Stimulated activated CD4-positive, alpha-beta T cell treated with anti-CD3 and anti-CD28 coated beads, Interleukin-12 subunit alpha, Interleukin-12 subunit beta, amount 100 ng/mL, for 4 hours (primary cell): ENCODE data around the gene IHH.

Experiments used
- DNase-seq: peaks from one replicate; pipeline ENCODE4 v3.0.0-alpha.2; 2020

The IHH gene

DNA sequence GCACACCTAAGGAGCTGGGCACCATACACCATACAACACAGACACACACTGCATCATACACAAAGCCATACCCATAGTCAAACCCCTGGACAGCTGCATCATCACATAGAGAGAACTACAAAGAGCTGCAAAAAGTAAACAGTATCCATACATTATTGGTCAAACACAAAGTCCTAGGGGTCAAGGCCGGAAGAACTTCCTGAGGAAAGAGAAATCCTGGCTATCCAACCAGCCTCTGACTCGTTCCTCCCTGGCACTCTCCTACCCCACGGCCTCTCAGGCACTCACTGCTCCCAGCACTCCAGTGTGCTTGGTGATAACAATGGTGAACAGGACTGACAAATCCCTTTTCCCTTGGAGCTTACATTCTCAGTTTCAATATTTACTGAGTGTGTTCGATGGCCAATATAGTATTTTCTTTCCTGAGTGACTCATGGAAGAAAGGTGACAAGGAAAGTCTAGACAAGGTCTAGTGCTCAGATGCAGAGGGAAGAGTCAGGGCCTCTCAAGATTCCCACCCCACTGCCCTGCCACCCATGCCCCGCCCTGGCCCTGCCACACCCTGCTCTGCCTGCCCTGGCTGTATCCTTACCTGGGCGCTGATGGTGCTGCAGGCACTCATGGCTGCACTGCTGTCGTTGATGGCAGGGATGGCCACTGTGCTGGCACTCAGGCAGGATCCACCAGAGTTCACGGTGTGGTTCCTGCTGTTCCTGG, 22.8 kb downstream of the IHH start:
- DNase-seq = no peak

DNA sequence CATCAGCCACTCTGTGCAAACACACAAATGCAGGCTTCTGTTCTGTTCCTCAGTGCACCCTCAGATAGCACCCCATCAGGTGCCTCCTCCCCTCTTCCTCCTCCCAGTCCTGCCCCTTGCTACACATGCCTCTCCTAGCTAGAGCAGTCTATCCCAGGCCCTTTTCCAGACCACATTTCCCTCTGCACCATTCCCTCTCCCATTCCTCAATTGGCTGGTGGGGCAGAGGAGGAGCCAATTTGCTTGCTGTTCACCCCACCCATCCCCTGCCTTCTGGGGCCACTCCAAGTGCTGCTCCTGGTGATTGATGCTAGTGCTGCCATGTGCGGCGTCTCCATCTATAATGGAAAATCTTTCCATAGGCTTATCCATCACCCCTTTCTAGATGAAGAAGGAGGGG, 24.8 kb downstream of the IHH start:
- no peak for DNase-seq

DNA sequence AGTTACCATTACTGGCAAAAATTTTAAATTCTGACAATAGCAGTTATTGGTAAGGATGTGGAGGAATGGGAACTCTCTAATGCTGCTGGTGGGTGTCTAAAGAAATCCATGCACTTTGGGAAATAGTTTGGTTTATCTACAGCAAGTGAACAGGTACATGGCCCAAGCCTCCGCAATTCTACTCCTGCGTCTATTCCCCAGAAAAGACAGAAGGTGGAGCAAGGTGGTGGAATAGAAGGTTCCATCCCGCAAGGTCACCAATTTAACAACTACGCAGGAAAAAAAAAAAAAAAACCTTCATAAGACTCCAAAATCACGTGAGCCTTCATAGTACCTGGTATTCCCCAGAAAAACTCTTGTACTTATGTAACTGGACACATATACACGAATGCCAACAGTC, 25.9 kb downstream of the IHH start:
- DNase-seq = no peak

DNA sequence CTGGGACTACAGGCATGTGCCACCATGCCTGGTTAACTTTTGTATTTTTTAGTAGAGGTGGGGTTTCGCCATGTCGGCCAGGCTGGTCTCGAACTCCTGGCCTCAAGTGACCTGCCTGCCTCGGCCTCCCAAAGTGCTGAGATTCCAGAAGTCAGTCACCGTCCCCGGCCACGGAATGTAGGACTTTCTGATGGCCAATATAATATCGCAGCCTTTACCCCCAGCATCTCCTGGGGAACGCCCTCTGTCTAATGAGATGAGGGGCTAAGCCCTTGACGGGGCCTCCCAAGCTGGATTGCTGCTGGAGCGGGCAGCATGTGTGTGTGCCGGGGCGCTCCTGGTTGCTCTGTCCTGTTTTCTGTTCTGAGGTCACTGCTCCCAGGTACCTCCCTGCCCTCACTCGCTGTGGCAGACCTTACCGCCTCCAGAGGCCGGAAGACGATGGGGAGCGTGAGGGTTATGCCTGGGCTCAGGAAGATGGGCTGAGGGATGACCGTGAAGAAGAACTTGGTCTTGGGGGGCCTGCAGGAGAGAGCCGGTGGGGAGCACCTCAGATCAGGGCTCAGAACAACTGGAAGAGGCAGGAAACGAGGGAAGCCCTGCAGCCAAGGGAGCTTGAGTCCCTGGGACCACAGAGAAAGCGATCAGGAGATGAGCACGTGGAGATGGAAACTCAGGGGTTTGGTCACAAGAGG, 28.5 kb downstream of the IHH start:
- no peak for DNase-seq

DNA sequence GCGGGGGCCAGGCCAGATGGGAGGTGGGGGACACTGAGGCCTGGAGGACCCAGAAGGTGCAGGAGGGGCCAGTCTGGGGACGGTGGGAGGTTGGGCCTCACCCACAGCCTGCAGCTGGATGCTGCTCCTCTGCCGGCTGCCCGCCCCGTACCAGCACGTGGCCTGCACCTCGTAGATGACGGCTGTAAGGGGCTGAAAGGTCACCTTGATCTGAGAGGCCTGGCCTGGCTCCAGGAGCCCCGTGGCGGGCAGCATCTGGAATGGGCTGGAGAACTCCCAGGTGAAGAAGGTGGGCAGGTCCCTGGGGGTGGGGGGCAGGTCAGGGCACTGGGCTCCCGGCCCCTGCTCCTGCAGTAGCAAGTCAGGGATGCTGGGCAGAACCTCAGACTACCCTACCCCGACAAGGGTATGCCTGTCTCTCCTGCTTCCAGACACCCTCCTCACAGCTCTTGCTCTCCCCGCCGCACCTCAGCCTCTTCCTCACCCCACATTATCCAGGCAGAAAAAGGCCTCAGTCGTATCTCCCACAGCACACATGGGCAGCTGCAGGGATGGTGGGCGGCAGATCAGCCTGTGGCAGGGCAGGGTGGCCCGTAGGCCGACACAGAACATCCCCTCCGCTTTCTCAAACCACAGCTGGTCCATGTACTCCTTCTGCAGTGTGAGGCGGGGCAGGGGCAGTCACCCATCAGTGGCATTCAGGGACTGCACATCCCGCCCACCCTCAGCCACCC, 29.5 kb downstream of the IHH start:
- DNase-seq = no peak

DNA sequence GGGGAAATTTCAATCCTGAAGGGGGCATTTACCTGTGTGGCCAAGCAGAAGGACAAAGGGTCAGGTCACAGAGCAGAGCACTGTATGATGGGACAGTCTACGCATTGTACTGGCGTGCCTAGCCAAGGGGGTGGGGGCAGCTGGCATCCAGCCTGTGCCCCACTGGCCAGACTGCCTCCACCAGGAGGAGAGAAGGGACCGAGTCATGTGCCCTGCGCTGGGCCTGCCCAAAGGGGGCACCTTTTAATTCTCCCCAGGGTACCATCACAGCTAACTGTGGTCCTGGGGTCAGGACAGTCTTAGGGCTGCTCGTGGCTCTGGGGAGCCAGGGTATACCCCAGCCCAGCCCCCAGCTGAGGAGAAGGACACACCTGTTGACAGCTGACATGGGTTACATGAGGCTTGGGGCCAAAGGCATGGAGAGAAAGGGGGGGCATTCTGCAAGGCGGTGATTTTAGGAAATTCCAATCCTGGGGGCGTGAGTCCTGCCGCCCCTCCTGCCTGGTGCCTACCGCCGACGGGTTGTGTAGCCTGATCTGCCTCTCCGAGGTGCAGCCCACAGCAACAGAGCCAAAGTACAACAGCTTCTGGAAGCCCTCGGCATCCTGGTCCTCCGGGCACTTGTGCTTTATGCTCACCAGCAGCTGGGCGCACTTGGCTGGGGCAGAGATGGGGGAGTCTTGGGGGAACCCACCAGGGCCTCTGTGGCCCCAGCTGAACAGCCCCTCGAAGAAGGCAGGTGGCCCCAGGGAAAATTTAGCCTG, 30.4 kb downstream of the IHH start:
- DNase-seq = no peak

DNA sequence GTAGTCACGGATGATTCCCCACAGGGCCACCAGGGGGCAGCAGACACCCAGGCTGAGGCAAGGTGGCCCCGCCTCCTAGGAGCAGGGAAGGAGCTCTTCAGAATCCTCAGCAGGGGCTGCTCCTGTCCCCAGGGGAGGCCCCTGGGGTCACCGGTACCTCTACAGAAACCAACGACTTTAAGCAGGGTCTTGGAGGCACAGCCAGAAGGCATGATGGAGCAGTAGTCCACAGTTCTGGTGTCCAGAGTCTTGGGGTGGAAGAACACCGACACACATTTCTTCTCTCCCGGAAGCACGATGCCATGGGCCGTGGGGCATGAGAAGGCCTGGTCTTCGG, 30.9 kb downstream of the IHH start:
- peak; percentile 67 for DNase-seq

DNA sequence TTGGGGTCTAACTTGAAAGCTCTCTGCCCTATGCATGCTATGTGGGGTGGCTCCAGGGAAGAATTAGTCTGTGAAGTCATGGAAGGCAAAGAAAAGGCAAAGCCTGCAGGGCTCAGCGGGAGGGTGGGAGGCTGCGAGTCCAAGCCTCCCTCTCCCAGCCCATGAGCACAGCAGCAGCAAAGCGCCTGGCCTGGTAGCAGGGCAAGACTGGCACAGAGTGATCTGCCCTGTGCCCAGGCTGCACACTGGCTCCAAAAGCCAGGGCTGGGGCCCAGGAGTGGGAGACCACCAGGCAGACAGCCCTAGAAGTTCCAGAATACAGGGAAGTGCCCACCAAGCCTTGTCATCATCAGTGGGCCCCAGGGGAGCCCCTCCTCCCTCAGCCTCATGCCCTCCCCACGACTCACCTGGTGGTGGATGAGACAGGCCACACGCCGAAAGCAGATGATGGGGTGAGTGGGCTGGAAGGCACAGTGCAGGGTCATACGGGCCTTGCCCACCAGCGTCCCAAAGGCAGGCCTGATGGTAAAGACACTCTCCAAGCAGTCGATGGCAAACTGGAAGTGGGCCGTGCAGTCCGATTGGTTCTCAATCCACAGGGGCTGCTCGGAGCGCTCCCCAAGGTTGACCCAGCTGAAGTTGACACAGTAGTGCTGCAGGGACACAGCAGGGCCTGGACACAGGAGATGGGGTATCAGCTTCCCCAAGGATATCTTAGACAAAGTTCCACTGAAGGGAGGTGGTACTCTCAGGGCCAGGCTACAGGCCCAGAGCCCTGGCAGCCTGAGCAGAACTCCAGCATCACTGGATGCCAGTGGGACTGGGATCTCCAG, 31.5 kb downstream of the IHH start:
- no peak for DNase-seq

DNA sequence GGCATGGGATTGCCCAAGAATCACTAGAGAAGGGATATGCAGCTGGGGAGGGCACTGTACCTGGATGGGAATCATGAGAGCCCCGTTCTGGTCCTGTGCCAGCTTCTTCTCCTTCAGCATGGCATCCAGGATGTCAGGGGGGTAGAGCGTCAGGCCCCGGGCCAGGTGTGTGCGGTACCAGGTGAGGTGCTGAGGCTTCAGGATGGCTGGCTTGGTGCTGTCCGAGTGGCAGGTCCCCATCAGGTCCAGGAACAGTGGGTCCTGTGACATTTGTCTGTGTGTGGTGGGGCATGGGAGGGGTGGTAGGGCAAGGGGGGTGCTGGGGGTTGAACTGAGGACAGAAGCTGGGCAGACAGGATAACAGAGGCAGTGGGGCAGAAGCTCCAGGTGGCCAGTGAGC, 32.6 kb downstream of the IHH start:
- DNase-seq = no peak

DNA sequence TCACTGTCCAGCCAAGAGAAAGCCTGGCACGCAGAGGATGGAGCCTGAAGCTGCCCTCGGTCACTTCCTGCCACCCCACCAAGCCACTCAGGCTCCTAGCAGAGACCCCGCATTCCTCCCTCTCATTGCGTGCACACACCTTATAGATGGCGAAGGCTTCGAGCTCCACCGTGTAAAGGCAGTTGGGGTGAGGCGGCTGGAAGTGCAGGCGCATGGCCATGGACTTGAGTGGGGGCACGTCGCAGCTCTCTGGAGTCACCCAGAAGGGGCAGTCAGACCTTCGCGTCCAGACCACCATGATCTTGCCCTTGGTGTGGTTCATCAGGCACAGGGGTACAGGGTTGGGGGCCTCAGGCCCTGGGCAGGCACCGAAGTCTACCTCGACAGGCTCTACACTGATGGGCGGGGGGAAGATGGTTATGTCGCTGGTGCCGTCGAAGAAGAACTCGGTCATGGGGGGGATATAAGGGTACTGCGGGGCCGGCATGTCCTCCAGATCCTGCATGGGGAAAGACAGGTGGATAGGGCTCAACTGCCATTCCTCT, 33.1 kb downstream of the IHH start:
- no peak for DNase-seq

DNA sequence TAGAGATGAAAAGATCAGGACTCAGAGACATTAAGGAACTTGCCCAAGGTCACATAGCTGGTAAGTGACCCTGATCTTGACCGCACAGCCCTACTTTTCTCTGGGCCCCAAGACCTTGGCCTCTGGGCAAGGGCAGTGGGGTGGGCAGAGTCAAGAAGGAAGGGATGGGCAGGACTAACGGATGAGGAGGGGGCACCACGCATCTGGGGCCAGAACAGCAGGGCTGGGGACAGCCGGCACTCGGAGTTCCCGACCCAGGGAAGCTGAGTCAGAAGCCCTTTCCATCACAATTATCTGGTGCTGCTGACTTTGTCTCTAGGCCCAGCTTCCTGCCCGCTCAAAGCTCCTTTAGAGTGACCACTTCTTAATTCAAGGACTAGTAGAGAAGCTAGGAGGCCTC, 33.8 kb downstream of the IHH start:
- DNase-seq = no peak

DNA sequence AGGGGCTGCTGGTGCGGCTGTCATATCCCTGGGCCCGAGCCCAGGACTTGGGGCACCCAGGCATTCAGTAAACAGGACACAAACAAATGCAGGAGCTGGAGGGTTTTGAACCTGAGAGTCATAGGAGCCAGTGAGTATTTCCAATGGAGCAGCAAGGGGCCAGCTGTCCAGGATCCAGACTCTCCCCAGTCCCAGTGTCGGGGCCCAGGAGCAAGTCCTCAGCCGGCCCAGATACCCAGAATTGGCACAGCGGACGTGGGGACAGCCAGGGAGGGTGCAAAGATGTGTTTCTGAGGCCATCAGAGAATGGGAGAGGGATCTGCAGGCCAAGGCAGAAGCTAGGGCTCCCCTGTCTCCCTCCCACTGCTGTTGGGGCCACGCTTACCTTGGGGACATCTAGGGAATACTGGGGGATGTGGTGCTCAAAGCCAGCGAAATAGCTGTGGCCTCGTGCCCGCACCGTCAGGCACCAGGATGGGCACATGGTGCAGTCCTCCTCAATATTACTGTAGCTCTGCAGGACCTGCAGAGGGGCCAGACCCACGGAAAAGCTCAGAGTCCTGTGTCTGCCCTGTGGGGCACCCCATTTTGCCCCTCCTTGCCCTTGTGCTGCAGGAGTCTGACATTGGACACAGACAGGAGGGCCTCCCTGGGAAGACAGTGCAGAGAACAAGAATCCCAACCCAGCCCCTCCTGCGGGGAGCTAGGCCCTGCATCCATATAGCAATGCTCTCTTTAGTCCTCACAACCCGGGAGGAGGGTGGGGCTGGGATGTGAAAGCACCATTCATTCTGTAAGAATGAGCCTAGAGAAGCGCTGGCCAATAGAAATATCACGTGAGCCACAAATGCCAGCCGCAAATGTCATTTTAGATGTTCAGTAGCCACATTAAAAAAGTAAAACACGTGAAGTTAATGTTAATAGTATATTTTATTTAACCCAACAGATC, 34.8 kb downstream of the IHH start:
- DNase-seq = no peak

DNA sequence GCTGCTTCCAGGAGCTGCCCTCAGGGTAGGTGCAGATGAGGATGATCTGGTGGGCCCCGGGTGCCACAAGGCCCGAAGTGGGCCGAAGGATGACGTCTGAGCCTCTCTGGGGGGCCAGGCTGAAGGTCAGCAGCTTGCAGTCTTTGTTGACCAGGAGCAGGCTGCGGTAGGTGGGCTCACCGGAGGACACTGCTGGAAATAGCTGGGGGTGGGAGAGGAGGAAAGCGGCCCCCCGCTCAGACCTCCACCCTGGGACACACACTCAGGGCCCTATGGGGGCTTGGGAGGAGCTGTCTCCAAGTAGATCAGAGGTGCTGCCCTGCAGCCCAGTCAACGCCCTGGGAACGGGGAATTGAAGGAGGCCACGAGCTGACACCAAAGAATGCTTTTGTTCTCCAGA, 36.7 kb downstream of the IHH start:
- DNase-seq = no peak

DNA sequence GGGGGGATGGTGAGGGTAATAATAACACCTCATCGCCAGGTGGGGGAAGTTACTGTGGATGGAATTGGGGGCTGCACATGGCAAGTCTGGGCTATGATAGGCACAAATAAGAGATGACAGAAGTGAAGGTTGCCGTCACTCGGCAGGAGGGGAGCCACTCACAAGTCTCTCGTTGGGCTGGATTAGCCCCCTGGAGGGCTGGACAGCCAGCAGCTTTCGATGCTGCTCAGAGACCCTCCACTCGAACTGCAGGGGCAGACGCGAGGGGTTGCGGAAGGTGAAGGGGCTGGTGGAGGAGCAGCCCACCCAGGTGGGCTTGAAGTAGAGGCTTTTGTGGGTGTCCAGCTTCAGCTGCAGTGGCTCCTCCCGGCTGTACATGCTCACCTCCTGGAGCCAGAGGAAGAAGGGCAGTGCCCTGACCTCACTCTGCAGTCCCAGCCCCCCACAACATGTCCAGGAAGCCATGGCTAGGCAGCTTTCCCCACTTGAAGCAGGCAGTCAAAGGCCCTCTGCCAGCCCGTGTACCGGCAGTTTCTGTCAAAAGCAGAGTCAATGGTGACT, 37.6 kb downstream of the IHH start:
- no peak for DNase-seq

DNA sequence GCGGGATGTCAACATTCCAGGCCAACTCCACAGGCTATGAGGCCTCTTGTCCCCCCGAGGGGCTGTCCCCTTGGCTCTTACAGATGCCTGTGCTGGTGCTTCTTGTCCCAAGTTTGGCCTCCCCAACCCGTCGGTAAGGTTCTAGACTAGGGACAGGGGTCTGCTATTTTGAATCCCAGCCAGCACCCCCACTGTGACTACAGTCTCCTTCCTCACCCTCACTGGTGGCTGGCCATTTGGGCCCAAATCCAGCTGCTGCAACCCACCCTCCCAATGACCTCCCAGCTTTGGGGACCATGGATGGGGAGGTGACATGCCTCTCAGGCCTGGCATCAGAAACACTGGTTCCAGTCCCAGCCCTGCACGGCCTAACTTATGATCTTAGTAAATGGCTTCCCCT, 38.1 kb downstream of the IHH start:
- no peak for DNase-seq

DNA sequence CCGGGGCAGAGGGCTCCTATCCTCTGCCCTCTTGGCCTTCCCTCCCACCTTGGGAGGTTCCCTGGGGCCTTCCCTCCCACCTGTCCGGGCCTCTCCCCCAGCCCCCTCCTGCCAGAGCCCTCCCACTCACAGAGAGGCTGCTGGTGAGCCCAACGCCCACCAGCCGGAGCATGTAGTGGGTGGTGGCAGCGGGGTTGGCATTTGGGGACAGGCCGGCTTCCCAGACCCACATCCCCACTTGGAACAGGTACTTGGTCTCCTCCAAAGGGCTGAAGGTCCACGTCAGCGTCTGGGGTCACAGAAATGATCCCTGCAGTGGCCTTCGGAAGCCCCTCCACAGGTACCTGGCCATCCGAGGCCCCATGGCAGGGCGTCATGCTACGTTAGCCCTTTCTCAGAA, 38.7 kb downstream of the IHH start:
- DNase-seq = no peak

DNA sequence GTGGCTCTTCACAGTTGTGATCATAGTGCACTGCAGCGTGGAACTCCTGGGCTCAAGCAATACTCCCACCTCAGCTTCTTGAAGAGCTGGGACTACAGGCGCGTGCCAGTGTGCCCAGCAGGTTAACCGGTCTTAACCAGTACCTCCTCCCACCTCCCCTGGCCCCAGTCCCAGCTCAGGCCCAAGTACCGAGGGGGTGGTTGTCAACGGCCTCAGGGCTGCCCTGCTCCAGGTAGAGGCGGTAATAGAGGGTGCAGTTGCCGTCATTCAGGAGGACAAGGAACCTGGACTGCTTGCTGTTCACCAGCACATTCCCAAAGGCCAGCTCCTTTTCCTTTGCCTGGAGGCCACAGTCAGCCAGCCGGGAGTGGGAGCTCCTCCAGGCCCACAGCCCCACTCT, 39.1 kb downstream of the IHH start:
- DNase-seq = no peak

DNA sequence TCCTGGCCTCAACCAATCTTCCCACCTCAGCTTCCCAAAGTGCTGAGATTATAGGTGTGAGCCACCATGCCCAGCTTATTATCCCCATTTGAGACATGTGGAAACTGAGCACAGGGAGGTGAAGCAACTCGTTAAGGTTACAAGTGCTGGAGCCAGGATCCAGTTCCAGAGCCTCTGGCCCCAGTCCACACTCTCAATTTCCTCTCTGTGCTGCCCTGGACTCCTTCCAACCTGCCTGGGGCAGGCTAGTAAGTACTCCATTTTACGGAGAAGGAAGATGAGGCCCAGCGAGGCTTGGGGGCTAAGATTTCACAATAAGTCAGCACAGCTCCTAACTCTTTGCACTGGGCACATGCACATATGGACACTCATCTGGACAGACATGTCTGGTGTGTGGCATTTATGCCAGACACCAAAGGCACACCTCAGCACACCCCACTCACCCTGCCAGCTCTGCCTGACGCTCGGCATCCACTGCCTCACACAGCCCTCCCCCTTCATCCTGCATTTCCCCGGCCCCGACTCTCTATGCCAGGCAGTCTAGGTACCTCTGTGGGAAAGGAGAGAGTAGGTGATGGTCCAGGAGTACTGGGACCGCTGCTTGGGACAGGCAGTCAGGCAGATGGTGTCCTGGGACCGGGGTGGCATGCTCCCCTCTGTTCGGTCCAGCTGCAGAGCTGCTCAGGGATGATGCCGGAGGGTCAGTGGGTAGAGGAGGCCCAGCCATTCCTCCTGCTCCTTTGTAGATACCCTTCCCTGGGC, 39.9 kb downstream of the IHH start:
- no peak for DNase-seq

DNA sequence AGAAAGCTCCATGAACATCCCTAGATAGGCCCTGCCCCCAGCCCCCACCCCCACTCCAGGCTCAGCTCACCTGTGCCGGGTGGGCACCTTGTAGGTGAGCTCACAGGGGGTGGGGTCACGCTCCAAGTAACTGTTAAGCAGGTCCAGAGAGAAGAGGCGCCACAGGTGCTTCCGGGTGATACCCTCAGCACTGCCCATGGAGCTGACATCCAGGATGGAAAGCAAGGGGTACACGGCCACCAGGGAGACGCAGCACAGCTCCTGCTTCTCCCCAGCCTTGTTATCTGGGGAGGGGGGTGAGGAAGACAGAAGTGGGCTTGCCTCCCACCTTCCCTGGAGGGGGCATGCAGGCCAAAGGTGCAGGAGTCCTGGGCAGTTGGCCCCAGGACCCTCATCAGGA, 41.3 kb downstream of the IHH start:
- DNase-seq = no peak

DNA sequence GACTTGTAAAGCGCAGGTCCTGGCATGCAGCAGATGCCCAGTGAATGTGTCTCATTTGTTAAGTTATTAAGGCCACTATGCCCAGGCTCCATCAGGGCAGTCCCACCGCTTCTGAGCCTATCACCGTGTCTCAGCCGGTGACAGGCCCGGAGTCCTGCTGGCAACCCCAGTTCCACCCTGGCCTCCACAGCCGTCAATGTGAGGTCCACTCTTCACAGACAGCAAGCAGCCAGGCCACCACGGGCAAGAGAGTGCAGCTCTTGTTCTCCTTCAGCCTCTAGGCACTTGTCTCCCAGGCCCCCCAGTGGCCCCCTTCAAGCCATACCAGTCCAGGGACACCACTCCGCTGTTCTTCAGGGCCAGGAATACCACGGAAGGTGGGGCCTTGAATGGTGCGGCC, 42.0 kb downstream of the IHH start:
- DNase-seq = no peak
